PC-9 (cell line): Measurements from ENCODE around the gene GALNT2. TPM values are rescaled to one million over a fixed set of nuclear protein-coding genes. Genes with fewer than 3 reads are reported as not detected.

Experiments
- BruUV-seq: library from RNA; stranded (reverse); fragments of 400-500 nt; replicated peaks from 2 replicates; lab custom pipeline; 2021; lab: Mats Ljungman, UMichigan
- CTCF ChIA-PET: fragments of 300-600 bp; sonication (Branson Sonifier 250); formaldehyde crosslinking; loops from one replicate; lab custom pipeline; 2022; ENCODE audit warnings: antibody characterized with exemption; lab: Charles Lee
- POLR2A ChIA-PET: fragments of 300-600 bp; sonication (Branson Sonifier 250); formaldehyde crosslinking; loops from one replicate; lab custom pipeline; 2022; ENCODE audit warnings: antibody characterized with exemption; ENCODE audit not compliant: unreplicated experiment; lab: Charles Lee
- DNase-seq, 2 experiments: peaks; one replicate each; pipeline versions ENCODE4 v3.0.0 to v3.0.0-alpha.2; 2015 to 2022; ENCODE audit warnings: mixed read lengths in 1 of 2
- H2AFZ ChIP-seq: fragments of 200-600 bp; sonication (generic); 2 replicates; pipeline ENCODE4 v1.8.1; 2017; ENCODE audit warnings: antibody characterized with exemption
- H3F3A ChIP-seq: fragments of 200-600 bp; sonication (generic); 2 replicates; pipeline ENCODE4 v1.8.1; 2017; ENCODE audit warnings: antibody characterized with exemption, mild to moderate bottlenecking, low read depth; ENCODE audit not compliant: insufficient read depth
- H3K27ac ChIP-seq: fragments of 200-600 bp; sonication (generic); 2 replicates; pipeline ENCODE4 v1.6.1; 2016; ENCODE audit warnings: mixed run types
- H3K27me3 ChIP-seq: fragments of 200-600 bp; sonication (generic); 2 replicates; pipeline ENCODE4 v1.6.1; 2016; ENCODE audit warnings: low read depth, mixed run types; ENCODE audit not compliant: insufficient read depth
- H3K36me3 ChIP-seq: fragments of 200-600 bp; sonication (generic); 2 replicates; pipeline ENCODE4 v1.6.1; 2016; ENCODE audit warnings: low read depth, mixed run types
- H3K4me1 ChIP-seq: fragments of 200-600 bp; sonication (generic); replicated peaks from 2 replicates; pipeline ENCODE4 v1.6.1; 2016; ENCODE audit warnings: mixed run types; ENCODE audit not compliant: insufficient read depth
- H3K4me2 ChIP-seq: fragments of 200-600 bp; sonication (generic); 2 replicates; pipeline ENCODE4 v1.6.1; 2017; ENCODE audit warnings: mixed run types
- H3K4me3 ChIP-seq: fragments of 200-600 bp; sonication (generic); 2 replicates; pipeline ENCODE4 v1.6.1; 2016; ENCODE audit warnings: mixed run types
- H3K79me2 ChIP-seq: fragments of 200-600 bp; sonication (generic); 2 replicates; pipeline ENCODE4 v1.6.1; 2017; ENCODE audit warnings: low read depth, mixed run types
- H3K9me2 ChIP-seq: fragments of 200-600 bp; sonication (generic); 2 replicates; pipeline ENCODE4 v1.8.1; 2017; ENCODE audit warnings: mild to moderate bottlenecking; ENCODE audit not compliant: insufficient read depth
- H3K9me3 ChIP-seq: fragments of 200-600 bp; sonication (generic); 2 replicates; pipeline ENCODE4 v1.8.1; 2016; ENCODE audit warnings: low read depth; ENCODE audit not compliant: insufficient read depth
- H4K20me1 ChIP-seq: fragments of 200-600 bp; sonication (generic); 2 replicates; pipeline ENCODE4 v1.8.1; 2017; ENCODE audit not compliant: insufficient read depth
- EZH2 ChIP-seq: fragments of 200-600 bp; sonication (generic); IDR thresholded peaks from 2 replicates; pipeline ENCODE4 v1.8.0; 2017; ENCODE audit warnings: antibody characterized with exemption, low read depth
- intact Hi-C: fragments of 100-400 bp; cut with micrococcal nuclease; formaldehyde crosslinking; loops from one replicate; pipeline ENCODE4 v1.10.0; 2022; ENCODE audit not compliant: unreplicated experiment
- total RNA-seq: library from RNA; stranded (reverse); gene quantifications from 2 replicates; pipeline ENCODE4 v1.2.3, GENCODE V29; 2021
- TF ChIP-seq, protein P1 (sequence below): fragments of 200-600 bp; sonication (generic); conservative IDR thresholded peaks from 2 replicates; pipeline ENCODE4 v1.6.1; 2017; ENCODE audit warnings: mixed run types, antibody characterized with exemption, mild to moderate bottlenecking, moderate library complexity

Gene GALNT2
- total RNA-seq, 1 experiment from 2014 or later: 121 TPM

DNA sequence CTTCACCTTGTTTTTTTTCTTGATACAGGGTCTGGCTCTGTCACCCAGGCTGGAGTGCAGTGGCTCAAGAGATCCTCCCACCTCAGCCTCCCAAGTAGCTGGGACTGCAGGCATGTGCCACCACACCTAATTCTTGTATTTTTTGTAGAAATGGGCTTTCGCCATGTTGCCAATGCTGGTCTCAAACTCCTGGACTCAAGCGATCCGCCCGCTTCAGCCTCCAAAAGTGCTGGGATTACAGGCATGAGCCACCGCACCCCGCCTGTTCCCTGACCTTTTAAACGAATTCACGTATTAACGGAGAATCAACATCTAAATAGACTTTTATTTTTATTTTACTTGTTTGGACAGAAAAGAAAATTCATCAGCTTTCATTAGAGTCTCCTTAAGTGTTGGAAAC, 254.3 kb downstream of the GALNT2 start:
- Histone ChIP-seq H3K4me1 (no peaks in the 10 kb centered on the region), H3K27ac (no peak overlapping the region), H3K79me2 (no peaks in the 10 kb centered on the region), H3K4me3 (no peak overlapping the region), H3K36me3 (no peaks in the 10 kb centered on the region), H2AFZ (no peak overlapping the region), H3K9me2 (no peaks in the 10 kb centered on the region), H3K9me3 (no peaks in the 10 kb centered on the region), H3K27me3 (peaks cover 47% of the 10 kb centered on the region), H3F3A (no peaks in the 10 kb centered on the region), H4K20me1 (no peaks in the 10 kb centered on the region), H3K4me2 (no peak overlapping the region)
- TF ChIP-seq, protein P1, sequence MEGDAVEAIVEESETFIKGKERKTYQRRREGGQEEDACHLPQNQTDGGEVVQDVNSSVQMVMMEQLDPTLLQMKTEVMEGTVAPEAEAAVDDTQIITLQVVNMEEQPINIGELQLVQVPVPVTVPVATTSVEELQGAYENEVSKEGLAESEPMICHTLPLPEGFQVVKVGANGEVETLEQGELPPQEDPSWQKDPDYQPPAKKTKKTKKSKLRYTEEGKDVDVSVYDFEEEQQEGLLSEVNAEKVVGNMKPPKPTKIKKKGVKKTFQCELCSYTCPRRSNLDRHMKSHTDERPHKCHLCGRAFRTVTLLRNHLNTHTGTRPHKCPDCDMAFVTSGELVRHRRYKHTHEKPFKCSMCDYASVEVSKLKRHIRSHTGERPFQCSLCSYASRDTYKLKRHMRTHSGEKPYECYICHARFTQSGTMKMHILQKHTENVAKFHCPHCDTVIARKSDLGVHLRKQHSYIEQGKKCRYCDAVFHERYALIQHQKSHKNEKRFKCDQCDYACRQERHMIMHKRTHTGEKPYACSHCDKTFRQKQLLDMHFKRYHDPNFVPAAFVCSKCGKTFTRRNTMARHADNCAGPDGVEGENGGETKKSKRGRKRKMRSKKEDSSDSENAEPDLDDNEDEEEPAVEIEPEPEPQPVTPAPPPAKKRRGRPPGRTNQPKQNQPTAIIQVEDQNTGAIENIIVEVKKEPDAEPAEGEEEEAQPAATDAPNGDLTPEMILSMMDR: no peak
- TF ChIP-seq EZH2: no peak
- intact Hi-C loops: no loop called here
- ChIA-PET CTCF (no interaction called here), POLR2A (no interaction called here)
- no TSS peak for BruUV-seq
- DNase-seq: no peak

DNA sequence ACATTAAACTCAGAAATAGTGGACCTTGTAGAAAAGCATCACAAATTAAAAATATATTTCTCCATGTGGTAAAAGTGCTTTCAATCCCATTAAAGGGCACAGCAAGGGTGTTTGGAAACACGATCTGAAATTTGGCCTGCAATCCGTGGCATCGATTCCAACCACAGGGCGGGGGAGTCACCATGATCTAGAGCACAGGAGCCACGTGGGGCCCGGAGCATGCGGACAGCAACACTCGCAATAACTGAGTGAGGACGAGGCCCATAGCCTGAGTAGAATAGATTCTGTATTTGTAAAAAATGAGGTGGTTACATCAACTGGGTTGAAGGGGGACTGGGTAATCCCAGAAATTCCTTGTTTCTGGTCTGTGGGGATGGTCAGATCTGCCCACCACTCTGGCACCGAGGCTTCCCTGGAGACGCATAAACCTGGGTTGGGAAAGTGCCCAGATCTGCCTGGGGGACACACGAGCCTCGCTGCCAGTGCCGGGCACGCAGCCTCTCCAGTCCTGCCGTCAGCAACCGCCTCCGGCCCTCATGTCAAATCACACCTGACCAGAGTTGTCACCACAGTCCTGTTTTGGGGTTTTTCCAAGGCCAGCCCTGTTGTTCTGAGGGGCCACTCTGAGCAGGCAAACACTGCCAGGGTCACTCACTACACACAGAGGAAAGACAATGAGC, 254.8 kb downstream of the GALNT2 start:
- Histone ChIP-seq H3K4me1 (no peaks in the 10 kb centered on the region), H3K4me2 (no peak overlapping the region), H3K9me2 (no peaks in the 10 kb centered on the region), H3F3A (no peaks in the 10 kb centered on the region), H3K36me3 (no peaks in the 10 kb centered on the region), H3K27ac (no peak overlapping the region), H3K79me2 (no peaks in the 10 kb centered on the region), H3K4me3 (no peak overlapping the region), H3K27me3 (peaks cover 42% of the 10 kb centered on the region), H2AFZ (no peak overlapping the region), H3K9me3 (no peaks in the 10 kb centered on the region), H4K20me1 (no peaks in the 10 kb centered on the region)
- POLR2A ChIA-PET: no interaction called here
- CTCF ChIA-PET: no interaction called here
- BruUV-seq: no TSS peak
- TF ChIP-seq, protein P1: no peak
- no peak for TF ChIP-seq EZH2
- DNase-seq: no peak
- intact Hi-C loops: no loop called here

DNA sequence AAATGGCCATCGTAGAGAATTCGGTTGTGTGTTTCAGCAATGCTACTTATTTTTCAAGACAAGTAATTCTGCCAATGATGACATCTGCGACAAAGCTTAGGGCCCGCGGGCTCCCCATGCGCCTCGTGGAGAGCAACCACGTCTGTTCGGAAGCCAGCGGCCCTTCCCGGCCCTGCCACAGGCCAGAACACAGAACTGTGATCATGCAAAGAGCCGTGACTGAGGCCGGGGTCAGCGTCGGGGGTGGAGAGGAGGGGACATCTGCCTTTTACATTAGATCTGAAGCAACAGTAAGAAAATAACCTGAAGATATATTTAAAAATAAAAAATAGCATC, 255.4 kb downstream of the GALNT2 start:
- H3K27me3 ChIP-seq: peaks cover 39% of the 10 kb centered on the region
- no peak overlapping the region for H2AFZ ChIP-seq
- H3K4me2 ChIP-seq: no peak overlapping the region
- no peak overlapping the region for H3K27ac ChIP-seq
- no peak for DNase-seq
- no peaks in the 10 kb centered on the region for H3K4me1 ChIP-seq
- H3K36me3 ChIP-seq: no peaks in the 10 kb centered on the region
- POLR2A ChIA-PET: no interaction called here
- no peak overlapping the region for H3K4me3 ChIP-seq
- no peaks in the 10 kb centered on the region for H3K79me2 ChIP-seq
- H3F3A ChIP-seq: no peaks in the 10 kb centered on the region
- H4K20me1 ChIP-seq: no peaks in the 10 kb centered on the region
- intact Hi-C loops: no loop called here
- no peak for TF ChIP-seq EZH2
- TF ChIP-seq, protein P1: no peak
- H3K9me3 ChIP-seq: no peaks in the 10 kb centered on the region
- no TSS peak for BruUV-seq
- CTCF ChIA-PET: no interaction called here
- H3K9me2 ChIP-seq: no peaks in the 10 kb centered on the region
